Endodermal cell (in vitro differentiated cells): Measurements from ENCODE around the gene SOHLH1. TPM values are rescaled to one million over a fixed set of nuclear protein-coding genes. Genes with fewer than 3 reads are reported as not detected.

Experiments used
- DNase-seq: peaks from one replicate; pipeline ENCODE4 v3.0.0-alpha.2; 2017
- H3K27ac ChIP-seq: 2 replicates; pipeline ENCODE4 v1.5.1; 2013; ENCODE audit warnings: mild to moderate bottlenecking, low read depth, low read length, moderate library complexity
- H3K27me3 ChIP-seq: 2 replicates; pipeline ENCODE4 v1.6.1; 2013; ENCODE audit warnings: mild to moderate bottlenecking, low read length, moderate library complexity; ENCODE audit not compliant: insufficient read depth, control insufficient read depth, poor library complexity, severe bottlenecking
- H3K36me3 ChIP-seq: 2 replicates; pipeline ENCODE4 v1.7.0; 2013; ENCODE audit warnings: mild to moderate bottlenecking, low read length, moderate library complexity; ENCODE audit not compliant: control insufficient read depth, insufficient read depth
- H3K4me1 ChIP-seq: one replicate; pipeline ENCODE4 v1.7.0; 2013; ENCODE audit warnings: low read length; ENCODE audit not compliant: control insufficient read depth, insufficient read depth
- H3K4me3 ChIP-seq: 2 replicates; pipeline ENCODE4 v1.5.1; 2013; ENCODE audit warnings: mild to moderate bottlenecking, low read length, moderate library complexity
- H3K9ac ChIP-seq: 2 replicates; pipeline ENCODE4 v1.6.1; 2013; ENCODE audit warnings: mild to moderate bottlenecking, low read length, moderate library complexity; ENCODE audit not compliant: poor library complexity, severe bottlenecking; ENCODE audit errors: extremely low read depth
- H3K9me3 ChIP-seq: 2 replicates; pipeline ENCODE4 v1.6.1; 2013; ENCODE audit warnings: mild to moderate bottlenecking, low read length, moderate library complexity; ENCODE audit not compliant: control insufficient read depth
- H3K27ac Mint-ChIP-seq: 2 replicates; pipeline ENCODE4 v1.8.0; 2020; ENCODE audit warnings: mixed read lengths
- H3K27me3 Mint-ChIP-seq: 2 replicates; pipeline ENCODE4 v1.8.0; 2021; ENCODE audit warnings: mild to moderate bottlenecking, mixed read lengths; ENCODE audit not compliant: insufficient read depth
- H3K36me3 Mint-ChIP-seq: 2 replicates; pipeline ENCODE4 v1.8.0; 2020; ENCODE audit warnings: low read depth, mixed read lengths
- H3K4me1 Mint-ChIP-seq: 2 replicates; pipeline ENCODE4 v1.8.0; 2020; ENCODE audit warnings: mixed read lengths
- H3K4me3 Mint-ChIP-seq: 2 replicates; pipeline ENCODE4 v1.8.0; 2020; ENCODE audit warnings: mild to moderate bottlenecking, moderate library complexity, mixed read lengths
- H3K9me3 Mint-ChIP-seq: 2 replicates; pipeline ENCODE4 v1.8.0; 2020; ENCODE audit warnings: mild to moderate bottlenecking, mixed read lengths
- CTCF ChIP-seq: fragments of 200-600 bp; sonication (generic); conservative IDR thresholded peaks from 2 replicates; pipeline ENCODE4 v1.5.0; 2021; ENCODE audit warnings: antibody characterized with exemption, mild to moderate bottlenecking
- WGBS, 2 experiments: methylation state at CpG; one replicate each; pipeline versions ENCODE4 v1.1.5 to v1.1.7; 2013; ENCODE audit warnings: missing lambda C conversion rate in 2 of 2, mixed read lengths in 1 of 2; ENCODE audit not compliant: insufficient coverage in 1 of 2, insufficient read length in 1 of 2; 5-methylcytosine and 5-hydroxymethylcytosine counted together
- total RNA-seq, 2 donors: library from RNA; stranded (reverse); fragmentation: NEBNext Ultra II Directional in 1 of 2; extraction: Animal tissue kit (Norgen Biotek cat#: 25700) in 1 of 2; gene quantifications; 2 replicates in 1 of 2; 3 replicates in 1 of 2; pipeline ENCODE4 v1.2.1, GENCODE V29; 2021

Gene SOHLH1
- total RNA-seq, 2 donors from 2014 or later, result not detected

GRCh38 chr9:135690836-135691570 lies 8.3 kb downstream of the SOHLH1 start:
- no peak for DNase-seq
- H3K36me3 ChIP-seq, result no peaks in the 10 kb centered on the region
- no peaks in the 10 kb centered on the region for H3K27me3 ChIP-seq
- Mint-ChIP-seq H3K36me3 (no peaks in the 10 kb centered on the region), H3K9me3 (no peaks in the 10 kb centered on the region), H3K4me3 (no peak overlapping the region), H3K27ac (no peak overlapping the region), H3K4me1 (no peaks in the 10 kb centered on the region), H3K27me3 (no peaks in the 10 kb centered on the region)
- no peak for TF ChIP-seq CTCF
- no peak overlapping the region for H3K9ac ChIP-seq
- H3K9me3 ChIP-seq, result no peaks in the 10 kb centered on the region
- H3K4me1 ChIP-seq, result no peaks in the 10 kb centered on the region
- no peak overlapping the region for H3K27ac ChIP-seq
- WGBS, 2 experiments, result 91 to 92% methylated on average over 12 to 19 of the region's 19 CpGs
- H3K4me3 ChIP-seq, result no peak overlapping the region

- 92 to 94% methylated on average over 7 to 10 of the region's 10 CpGs for WGBS, 2 experiments
- H3K4me3 Mint-ChIP-seq, result no peak overlapping the region
- no peaks in the 10 kb centered on the region for H3K9me3 ChIP-seq
- H3K27ac Mint-ChIP-seq, result no peak overlapping the region
- H3K27me3 Mint-ChIP-seq, result no peaks in the 10 kb centered on the region
- no peaks in the 10 kb centered on the region for H3K9me3 Mint-ChIP-seq
- H3K27me3 ChIP-seq, result no peaks in the 10 kb centered on the region
- no peaks in the 10 kb centered on the region for H3K36me3 Mint-ChIP-seq
- H3K9ac ChIP-seq, result no peak overlapping the region
- no peaks in the 10 kb centered on the region for H3K36me3 ChIP-seq
- DNase-seq, result no peak
- H3K4me3 ChIP-seq, result no peak overlapping the region
- H3K4me1 Mint-ChIP-seq, result no peaks in the 10 kb centered on the region
- H3K27ac ChIP-seq, result no peak overlapping the region
- no peak for TF ChIP-seq CTCF
- H3K4me1 ChIP-seq, result no peaks in the 10 kb centered on the region
Measured at GRCh38 chr9:135689011-135689410, 10.3 kb downstream of the SOHLH1 start.

- 91 to 93% methylated on average over 10 to 15 of the region's 15 CpGs for WGBS, 2 experiments
- Mint-ChIP-seq H3K27ac (no peak overlapping the region), H3K36me3 (no peaks in the 10 kb centered on the region), H3K4me3 (no peak overlapping the region), H3K9me3 (no peaks in the 10 kb centered on the region), H3K4me1 (no peaks in the 10 kb centered on the region), H3K27me3 (no peaks in the 10 kb centered on the region)
- Histone ChIP-seq H3K4me3 (no peak overlapping the region), H3K36me3 (no peaks in the 10 kb centered on the region), H3K9ac (no peak overlapping the region), H3K27ac (no peak overlapping the region), H3K4me1 (no peaks in the 10 kb centered on the region), H3K27me3 (no peaks in the 10 kb centered on the region), H3K9me3 (no peaks in the 10 kb centered on the region)
- no peak for TF ChIP-seq CTCF
- no peak for DNase-seq
Measured at GRCh38 chr9:135687216-135687615, 12.1 kb downstream of the SOHLH1 start.
